IMR-90 (cell line): Measurements from ENCODE around the gene SFTPA1. TPM values are rescaled to one million over a fixed set of nuclear protein-coding genes. Genes with fewer than 3 reads are reported as not detected.
"Not testable (repeated sequence)": the region's sequence is repeated elsewhere in the genome, so short reads cannot be mapped to it uniquely, and the experiment has no call there.

Source experiments
- ATAC-seq: fragments of 200-7000 bp; cut with Tn5 transposase; 2 replicates; pipeline ENCODE4 v1.9.1; 2020; ENCODE audit warnings: low read depth, mild to moderate bottlenecking, moderate library complexity
- BruUV-seq: library from RNA; stranded (reverse); fragments of 400-500 nt; replicated peaks from 2 replicates; lab custom pipeline; 2021; lab: Mats Ljungman, UMichigan
- CTCF ChIA-PET: fragments of 300-600 bp; formaldehyde crosslinking; extraction: SDS; loops from one replicate; lab custom pipeline; 2021; ENCODE audit warnings: antibody characterized with exemption; lab: Yijun Ruan, JAX
- POLR2A ChIA-PET: fragments of 300-600 bp; sonication (Branson Sonifier 250); formaldehyde crosslinking; loops from one replicate; lab custom pipeline; 2022; ENCODE audit warnings: antibody characterized with exemption; ENCODE audit not compliant: unreplicated experiment; lab: Charles Lee
- DNase-seq: peaks from one replicate; pipeline ENCODE4 v3.0.0; 2013
- H2AFZ ChIP-seq: replicated peaks from 2 replicates; pipeline ENCODE3; 2013; ENCODE audit warnings: low read length, mild to moderate bottlenecking; ENCODE audit not compliant: poor library complexity
- H2AK5ac ChIP-seq: 2 replicates; pipeline ENCODE4 v1.6.1; 2013; ENCODE audit warnings: low read depth, low read length, inconsistent platforms
- H2AK9ac ChIP-seq: replicated peaks from 2 replicates; pipeline ENCODE3; 2013; ENCODE audit warnings: mild to moderate bottlenecking, low read depth, low read length, moderate library complexity; ENCODE audit not compliant: poor library complexity
- H2BK120ac ChIP-seq: 2 replicates; pipeline ENCODE4 v1.6.1; 2013; ENCODE audit warnings: low read depth, low read length, inconsistent platforms
- H2BK15ac ChIP-seq: 3 replicates; pipeline ENCODE4 v1.6.1; 2013; ENCODE audit warnings: low read depth, low read length, inconsistent platforms
- H2BK20ac ChIP-seq: 2 replicates; pipeline ENCODE4 v1.6.1; 2013; ENCODE audit warnings: low read depth, mild to moderate bottlenecking, inconsistent platforms, low read length, moderate library complexity
- H2BK5ac ChIP-seq: 2 replicates; pipeline ENCODE4 v1.6.1; 2013; ENCODE audit warnings: mild to moderate bottlenecking, low read depth, low read length, inconsistent platforms; ENCODE audit not compliant: poor library complexity, severe bottlenecking
- H3K14ac ChIP-seq: replicated peaks from 2 replicates; pipeline ENCODE4 v1.6.1; 2013; ENCODE audit warnings: low read depth, low read length, inconsistent platforms
- H3K18ac ChIP-seq: 2 replicates; pipeline ENCODE4 v1.6.1; 2013; ENCODE audit warnings: low read depth, low read length, control low read depth
- H3K23ac ChIP-seq: 2 replicates; pipeline ENCODE4 v1.6.1; 2013; ENCODE audit warnings: low read depth, low read length, inconsistent platforms
- H3K27ac ChIP-seq: 2 replicates; pipeline ENCODE4 v1.5.1; 2013; ENCODE audit warnings: mild to moderate bottlenecking, control low read depth, low read length; ENCODE audit not compliant: insufficient read depth
- H3K27me3 ChIP-seq: 2 replicates; pipeline ENCODE4 v1.6.1; 2013; ENCODE audit warnings: low read length; ENCODE audit not compliant: control insufficient read depth, insufficient read depth
- H3K36me3 ChIP-seq: 2 replicates; pipeline ENCODE4 v1.6.1; 2013; ENCODE audit warnings: low read length, mixed read lengths; ENCODE audit not compliant: control insufficient read depth, insufficient read depth
- H3K4ac ChIP-seq: 2 replicates; pipeline ENCODE4 v1.6.1; 2013; ENCODE audit warnings: low read depth, low read length, inconsistent platforms
- H3K4me1 ChIP-seq: 2 replicates; pipeline ENCODE4 v1.6.1; 2013; ENCODE audit warnings: low read length, mixed read lengths; ENCODE audit not compliant: control insufficient read depth, insufficient read depth
- H3K4me2 ChIP-seq: 2 replicates; pipeline ENCODE4 v1.6.1; 2013; ENCODE audit warnings: low read depth, mild to moderate bottlenecking, control low read depth, low read length, moderate library complexity
- H3K4me3 ChIP-seq: 2 replicates; pipeline ENCODE4 v1.5.1; 2013; ENCODE audit warnings: low read depth, mild to moderate bottlenecking, control low read depth, low read length, moderate library complexity; ENCODE audit not compliant: insufficient read depth
- H3K56ac ChIP-seq: 2 replicates; pipeline ENCODE4 v1.6.1; 2013; ENCODE audit warnings: low read length, inconsistent platforms; ENCODE audit not compliant: insufficient read depth; ENCODE audit errors: extremely low read depth
- H3K79me1 ChIP-seq, 2 experiments: 2 replicates each; pipeline ENCODE4 v1.6.1; 2013; ENCODE audit warnings: low read length in 2 of 2, inconsistent platforms in 1 of 2, low read depth in 1 of 2
- H3K9ac ChIP-seq: 2 replicates; pipeline ENCODE4 v1.6.1; 2013; ENCODE audit warnings: low read depth, low read length, control low read depth
- H3K9me1 ChIP-seq: 2 replicates; pipeline ENCODE4 v1.6.1; 2013; ENCODE audit warnings: low read length, inconsistent platforms; ENCODE audit not compliant: insufficient read depth
- H3K9me3 ChIP-seq: 2 replicates; pipeline ENCODE4 v1.6.1; 2013; ENCODE audit warnings: low read length; ENCODE audit not compliant: control insufficient read depth, insufficient read depth
- H4K20me1 ChIP-seq: 2 replicates; pipeline ENCODE4 v1.6.1; 2013; ENCODE audit warnings: low read length, inconsistent platforms; ENCODE audit not compliant: insufficient read depth
- H4K5ac ChIP-seq: 2 replicates; pipeline ENCODE4 v1.6.1; 2013; ENCODE audit warnings: mild to moderate bottlenecking, low read depth, low read length, control low read depth
- H4K8ac ChIP-seq, 2 experiments: 2 replicates each; pipeline ENCODE4 v1.6.1; 2013; ENCODE audit warnings: low read depth in 2 of 2, low read length in 2 of 2, control low read depth in 1 of 2, inconsistent platforms in 1 of 2
- H4K91ac ChIP-seq: 2 replicates; pipeline ENCODE4 v1.6.1; 2013; ENCODE audit warnings: low read depth, low read length, inconsistent platforms; ENCODE audit not compliant: insufficient read depth
- WGBS, 2 experiments: methylation state at CpG; one replicate each; pipeline versions ENCODE4 v1.1.5 to v1.1.7; 2013; ENCODE audit warnings: missing lambda C conversion rate in 2 of 2; ENCODE audit not compliant: insufficient read length in 1 of 2; ENCODE audit errors: extremely low coverage in 2 of 2; 5-methylcytosine and 5-hydroxymethylcytosine counted together
- dilution Hi-C: fragments of 300-500 bp; cut with HindIII; formaldehyde crosslinking; loops from one replicate; pipeline ENCODE4 v1.14.3; 2018; ENCODE audit warnings: low sequenced_read_pairs; ENCODE audit not compliant: unreplicated experiment
- in situ Hi-C: fragments of 300-500 bp; cut with MboI; formaldehyde crosslinking; loops from 3 replicates; pipeline ENCODE4 v1.14.3; 2019; ENCODE audit warnings: low sequenced_read_pairs, inconsistent platforms, mixed read lengths
- intact Hi-C: fragments of 100-400 bp; cut with micrococcal nuclease; formaldehyde crosslinking; loops from 2 replicates; pipeline ENCODE4 v1.10.0; 2022
- polyA plus RNA-seq, 3 experiments: library from polyadenylated mRNA; depleted of rRNA; stranded (reverse); fragments of >200 nt; gene quantifications; 2 replicates each; pipeline ENCODE4 v1.2.3, GENCODE V29; 2012; ENCODE audit warnings: low replicate concordance in 1 of 3
- total RNA-seq: library from RNA; depleted of rRNA; stranded (reverse); fragments of >200 nt; gene quantifications from 2 replicates; pipeline ENCODE4 v1.2.3, GENCODE V29; 2012; rRNA removed

SFTPA1 gene
- total and polyA plus RNA-seq, 2 of the 4 experiments (the other 2 are of a cell fraction) = not detected

DNA sequence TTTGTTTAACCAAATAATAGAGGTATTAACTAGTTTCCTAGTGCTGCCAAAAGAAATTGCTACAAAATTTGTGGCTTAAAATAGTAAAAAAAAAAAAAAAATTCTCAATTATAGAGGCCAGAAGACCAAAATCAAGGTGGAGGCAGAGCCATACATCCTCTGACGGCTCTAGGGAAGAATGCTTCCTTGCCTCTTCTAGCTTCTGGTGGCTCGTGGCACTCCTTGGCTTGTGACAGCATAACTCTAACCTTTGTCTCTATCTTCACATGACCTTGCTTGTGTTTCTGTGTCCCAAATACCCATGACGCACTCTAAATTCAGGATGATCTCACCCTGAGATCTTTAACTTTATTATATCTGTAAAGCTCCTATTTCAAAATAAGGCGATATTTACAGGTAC lies 53.9 kb downstream of the SFTPA1 start:
- 80% methylated on average over 1 of the region's 4 CpGs; no CpG with 5 or more reads in 1 of the 2 experiments for WGBS, 2 experiments
- H3K9me3 ChIP-seq, H2BK120ac ChIP-seq: not testable (repeated sequence)

More for the DNA sequence above, 53.9 kb downstream of the SFTPA1 start:
- intact Hi-C loops, H3K27me3 ChIP-seq, H3K36me3 ChIP-seq, POLR2A ChIA-PET, H2BK15ac ChIP-seq, ATAC-seq, H3K9me1 ChIP-seq, H3K56ac ChIP-seq, H3K18ac ChIP-seq, H4K8ac ChIP-seq, H3K4me2 ChIP-seq, H2AK5ac ChIP-seq, DNase-seq, H3K4ac ChIP-seq, H3K23ac ChIP-seq, dilution Hi-C loops, in situ Hi-C loops, H3K4me3 ChIP-seq, H4K20me1 ChIP-seq, H2AK9ac ChIP-seq, H2BK5ac ChIP-seq, H3K79me1 ChIP-seq, CTCF ChIA-PET, H2AFZ ChIP-seq, H3K27ac ChIP-seq, H3K9ac ChIP-seq, BruUV-seq, H3K4me1 ChIP-seq, H3K14ac ChIP-seq, H4K91ac ChIP-seq, H2BK20ac ChIP-seq, H4K5ac ChIP-seq: not testable (repeated sequence)

Other genes starting within 250 kb of the SFTPA1 start
- 12.2 and 15.1 TPM in 2 replicates for gene ZCCHC24, start 165.3 kb upstream of the SFTPA1 start, total RNA-seq
- 25.9 and 29.9 TPM in 2 replicates for gene ZCCHC24, start 165.3 kb upstream of the SFTPA1 start, polyA plus RNA-seq (2012; rRNA removed)
- gene EIF5AL1, start 98.4 kb upstream of the SFTPA1 start, total RNA-seq = 1.1 and 1.7 TPM in 2 replicates
- 0.59 and 1.4 TPM in 2 replicates for gene EIF5AL1, start 98.4 kb upstream of the SFTPA1 start, polyA plus RNA-seq (2012; rRNA removed)
- not detected in 2 replicates for gene SFTPA2, start 50.5 kb upstream of the SFTPA1 start, total RNA-seq
- gene SFTPA2, start 50.5 kb upstream of the SFTPA1 start, polyA plus RNA-seq (2012; rRNA removed) = not detected in 2 replicates
- gene NUTM2B, start 92.3 kb downstream of the SFTPA1 start, total RNA-seq = under 0.01 and 0.18 TPM in 2 replicates
- gene NUTM2B, start 92.3 kb downstream of the SFTPA1 start, polyA plus RNA-seq (2012; rRNA removed) = 0.22 and 0.29 TPM in 2 replicates
- not detected in 2 replicates for gene NUTM2E, start 215.8 kb downstream of the SFTPA1 start, total RNA-seq
- not detected in 2 replicates for gene NUTM2E, start 215.8 kb downstream of the SFTPA1 start, polyA plus RNA-seq (2012; rRNA removed)